Activated CD4-positive, alpha-beta T cell treated with anti-CD3 and anti-CD28 coated beads for 4 hours (primary cell): ENCODE measurements around the gene ARRDC5.
"Not testable (repeated sequence)": the region's sequence is repeated elsewhere in the genome, so short reads cannot be mapped to it uniquely, and the experiment has no call there.

Source experiments
- DNase-seq, 2 donors: peaks; one replicate each; pipeline ENCODE4 v3.0.0-alpha.2; 2020

Gene ARRDC5

DNA sequence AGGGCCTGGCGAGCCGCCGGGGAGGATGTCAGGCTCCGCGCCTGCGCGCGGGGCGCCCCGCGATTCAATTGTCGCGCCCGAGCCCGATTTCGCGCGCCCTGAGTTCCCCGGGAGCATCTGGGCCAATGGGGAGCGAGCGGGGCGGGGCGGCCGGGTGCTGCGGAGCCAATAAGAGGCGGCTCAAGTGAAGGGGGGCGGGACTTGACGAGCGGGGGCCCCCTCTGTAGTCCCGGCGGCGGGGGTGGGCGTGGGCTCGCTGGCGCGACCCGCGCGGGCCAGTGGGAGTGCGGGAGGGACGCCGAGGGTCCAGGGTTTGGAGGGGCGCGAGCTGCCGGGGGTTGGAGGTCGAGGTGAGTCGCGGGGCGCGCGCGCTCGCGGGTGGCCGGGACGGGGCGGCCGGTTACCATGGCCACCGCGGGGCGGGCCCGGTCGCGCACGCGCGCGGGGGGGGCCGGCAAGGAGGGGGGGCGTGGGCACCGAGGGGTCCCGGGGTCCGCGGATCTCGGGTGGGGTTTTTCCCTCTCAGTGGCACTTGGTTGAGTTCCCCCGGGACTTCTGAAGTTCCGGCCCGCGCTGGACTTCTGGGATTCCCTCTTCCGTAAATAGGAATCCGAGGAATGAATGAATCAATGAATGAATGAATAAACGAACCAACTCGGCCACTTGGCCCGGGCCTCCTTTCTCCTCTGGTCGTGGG is 7.3 kb upstream of the ARRDC5 start:
- peak; percentile 91 to 94 for DNase-seq

DNA sequence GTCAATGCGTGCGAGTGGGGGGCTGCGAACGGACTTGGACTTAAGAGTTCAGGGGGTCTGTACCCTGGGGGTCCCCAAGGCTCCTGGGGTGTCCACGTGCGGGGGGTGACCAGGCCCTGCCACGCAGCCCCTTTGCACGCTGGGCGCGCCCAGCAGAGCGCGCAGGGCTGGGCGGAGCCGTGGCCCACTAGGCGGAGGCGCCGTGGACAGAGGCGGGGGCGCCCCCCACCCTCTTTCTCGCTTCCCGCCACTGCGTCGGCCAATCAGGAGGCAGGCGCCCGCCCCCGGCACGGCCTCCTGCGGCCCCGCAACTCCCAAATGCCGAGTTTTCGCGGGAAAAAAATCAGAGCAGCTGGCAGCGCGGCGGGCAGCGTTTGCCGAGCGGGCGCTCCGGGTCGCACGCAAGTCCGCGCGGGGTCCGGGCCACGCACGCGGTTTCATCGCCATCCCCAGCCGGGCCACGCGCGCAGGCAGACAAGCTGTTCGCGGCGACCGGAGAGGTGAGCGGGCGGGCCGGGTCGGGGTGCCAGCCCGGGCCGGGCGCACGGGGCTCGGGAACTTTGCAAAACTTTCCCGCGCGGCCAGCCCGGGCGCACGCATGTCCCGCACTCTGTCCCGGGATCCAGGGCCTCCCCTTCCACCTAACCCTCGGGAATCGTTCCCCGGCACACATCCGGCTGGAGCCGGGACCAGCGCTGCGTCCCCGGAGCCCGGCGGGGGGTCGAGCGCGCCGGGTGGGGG is 6.6 kb upstream of the ARRDC5 start, which contains the start of gene UHRF1:
Gene UHRF1, plus strand, starts transcription at position 346 of the 741 bp plus-strand sequence. CDS start 1,385 bp downstream, outside the sequence.
- DNase-seq, result no peak

DNA sequence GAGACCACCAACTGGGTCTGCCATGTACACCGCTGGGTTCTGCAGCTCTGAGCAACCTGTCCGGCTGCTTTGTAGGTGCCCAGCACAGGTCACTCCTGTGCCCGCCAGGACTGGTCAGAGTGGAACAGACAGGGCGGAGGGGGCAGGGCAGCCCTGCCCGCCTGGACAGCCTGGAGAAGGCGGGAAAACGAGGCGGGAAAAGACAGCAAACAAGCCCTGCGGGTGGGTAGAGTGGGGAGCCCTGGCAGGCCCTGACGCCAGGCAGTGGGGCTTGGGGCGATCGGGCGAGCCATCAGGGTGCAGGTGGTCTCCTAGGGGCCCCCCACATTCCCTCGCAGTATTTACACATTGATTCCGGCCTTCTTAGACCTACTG is 6.1 kb upstream of the ARRDC5 start:
- no peak for DNase-seq

DNA sequence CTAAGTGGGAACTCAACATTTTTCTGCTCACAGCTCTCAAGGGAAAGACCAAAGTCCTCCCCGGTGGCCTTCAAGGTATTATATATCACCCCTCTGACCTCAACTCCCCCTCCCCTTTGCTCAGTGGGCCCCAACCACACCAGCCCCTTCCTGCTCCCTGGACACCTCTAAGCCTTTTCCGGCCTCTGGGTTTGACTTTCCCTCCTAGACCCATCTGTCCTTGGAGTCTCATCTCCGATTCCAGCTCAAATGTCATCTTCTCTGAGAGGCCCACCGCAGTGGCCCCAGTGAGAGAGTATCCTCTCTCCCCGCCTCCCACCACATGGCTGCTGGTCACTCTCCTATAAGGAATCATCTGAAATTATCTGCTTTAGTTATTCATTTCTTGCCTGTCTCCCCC is 5.7 kb upstream of the ARRDC5 start:
- no peak for DNase-seq

DNA sequence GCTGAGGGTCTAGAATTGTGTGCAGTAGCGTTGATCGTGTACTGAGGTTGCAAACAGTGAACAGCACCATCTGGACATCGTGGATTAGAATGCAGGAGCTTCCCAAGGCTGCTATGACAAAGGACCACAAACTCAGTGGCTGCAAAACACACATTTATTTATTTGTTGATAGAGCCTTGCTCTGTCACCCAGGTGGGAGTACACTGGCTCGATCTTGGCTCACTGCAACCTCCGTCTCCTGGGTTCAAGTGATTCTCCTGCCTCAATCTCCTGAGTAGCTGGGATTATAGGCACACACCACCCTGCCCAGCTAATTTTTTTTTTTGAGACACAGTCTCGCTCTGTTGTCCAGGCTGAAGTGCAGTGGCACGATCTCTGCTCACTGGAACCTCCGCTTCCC is 4.3 kb upstream of the ARRDC5 start:
- no peak for DNase-seq

DNA sequence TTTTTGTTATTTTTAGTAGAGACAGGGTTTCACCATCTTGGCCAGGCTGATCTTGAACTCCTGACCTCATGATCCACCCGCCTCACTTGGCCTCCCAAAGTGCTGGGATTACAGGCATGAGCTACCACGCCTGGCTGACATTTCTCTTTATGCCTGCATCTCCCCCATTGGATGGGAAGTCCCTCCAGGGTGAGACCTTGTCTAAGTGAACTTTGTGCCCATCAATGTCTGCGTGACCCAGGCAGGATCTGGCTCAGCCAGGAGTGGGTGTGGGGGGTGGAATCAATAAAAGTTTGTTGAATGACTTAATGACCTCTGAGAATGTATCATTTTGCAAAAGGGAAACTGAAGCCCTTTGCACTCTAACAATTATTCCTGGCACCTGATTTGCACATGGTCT is 1.8 kb upstream of the ARRDC5 start:
- DNase-seq, result no peak

DNA sequence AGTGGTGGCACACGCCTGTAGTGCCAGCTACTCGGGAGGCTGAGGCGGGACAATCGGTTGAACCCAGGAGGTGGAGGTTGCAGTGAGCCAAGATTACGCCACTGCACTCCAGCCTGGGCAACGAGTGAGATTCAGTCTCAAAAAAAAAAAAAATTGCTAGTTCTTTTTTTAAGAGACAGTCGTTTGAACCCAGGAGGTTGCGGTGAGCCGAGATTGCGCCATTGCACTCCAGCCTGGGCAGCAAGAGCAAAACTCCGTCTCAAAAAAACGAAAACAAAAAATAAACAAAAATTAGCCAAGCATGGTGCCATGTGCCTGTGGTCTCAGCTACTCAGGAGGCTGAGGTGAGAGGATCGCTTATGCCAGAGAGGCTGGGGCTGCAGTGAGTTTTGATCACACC is 1.8 kb downstream of the ARRDC5 start:
- DNase-seq, result not testable (repeated sequence)

DNA sequence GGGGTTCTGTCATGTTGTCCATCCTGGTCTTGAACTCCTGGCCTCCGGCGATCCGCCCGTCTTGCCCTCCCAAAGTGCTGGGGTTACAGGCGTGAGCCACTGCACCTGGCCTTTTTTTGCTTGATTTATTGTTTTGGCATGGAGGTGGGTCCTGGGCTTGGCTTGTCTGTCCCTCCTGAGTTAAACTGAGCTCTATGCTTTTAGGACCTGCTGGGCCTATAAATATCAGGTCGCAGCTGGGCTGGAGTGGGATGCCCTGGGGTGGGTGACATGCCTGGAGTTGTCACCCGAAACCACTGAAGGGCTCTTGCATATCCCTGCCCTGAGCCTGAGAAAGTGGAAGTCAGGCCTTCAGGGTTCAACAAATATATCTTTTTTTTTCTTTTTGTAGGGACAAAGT is 5.5 kb downstream of the ARRDC5 start:
- DNase-seq, result no peak

DNA sequence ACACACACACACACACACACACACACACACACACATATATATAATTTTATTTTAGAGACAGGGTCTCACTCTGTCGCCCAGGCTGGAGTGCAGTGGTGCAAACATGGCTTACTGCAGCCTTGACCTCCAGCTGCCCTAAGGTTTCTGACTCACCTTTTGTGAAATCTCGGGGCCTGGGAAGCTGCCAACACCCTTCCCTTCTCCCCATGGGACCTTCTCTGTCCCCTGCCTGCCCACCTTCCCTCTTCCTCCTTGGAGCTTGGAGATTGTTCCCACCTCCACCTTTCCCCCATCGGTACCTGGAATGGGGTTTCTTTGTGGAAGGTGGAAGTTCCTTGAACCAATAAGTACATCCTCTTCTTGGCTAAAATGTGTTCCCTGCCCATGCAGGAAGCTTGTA is 6.3 kb downstream of the ARRDC5 start:
- DNase-seq, result no peak

DNA sequence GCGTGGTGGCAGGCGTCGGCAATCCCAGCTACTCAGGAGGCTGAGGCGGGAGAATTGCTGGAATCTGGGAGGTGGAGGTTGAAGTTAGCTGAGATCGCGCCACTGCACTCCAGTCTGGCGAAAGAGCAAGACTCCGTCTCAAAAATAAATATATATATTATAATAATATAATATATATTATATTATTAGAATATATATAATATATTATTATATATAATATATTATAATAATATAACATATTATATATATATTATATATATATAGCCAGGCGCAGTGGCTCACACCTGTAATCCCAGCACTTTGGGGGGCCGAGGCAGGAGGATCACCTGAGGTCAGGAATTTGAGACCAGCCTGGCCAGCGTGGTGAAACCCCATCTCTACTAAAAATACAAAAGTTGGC is 9.7 kb downstream of the ARRDC5 start:
- not testable (repeated sequence) for DNase-seq

DNA sequence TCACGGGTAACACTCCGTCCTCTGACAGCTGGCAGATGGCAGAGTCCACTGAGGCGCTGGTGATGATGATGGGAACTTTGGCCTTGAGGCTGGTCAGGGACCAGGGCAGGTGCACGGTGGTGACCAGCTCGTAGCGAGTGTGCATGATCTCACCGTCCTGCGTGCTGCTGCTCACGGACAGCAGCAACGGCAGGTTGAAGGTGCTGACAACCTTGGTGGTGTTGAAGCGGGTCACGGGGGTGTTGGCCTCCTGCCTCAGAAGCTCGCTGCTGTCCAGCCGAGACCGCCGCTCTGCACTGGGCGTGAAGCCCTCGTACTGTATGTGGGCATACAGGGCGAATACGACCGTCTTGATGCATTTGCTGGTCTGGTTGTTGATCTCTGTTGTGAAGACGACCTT is 11.6 kb downstream of the ARRDC5 start:
- DNase-seq, result no peak

DNA sequence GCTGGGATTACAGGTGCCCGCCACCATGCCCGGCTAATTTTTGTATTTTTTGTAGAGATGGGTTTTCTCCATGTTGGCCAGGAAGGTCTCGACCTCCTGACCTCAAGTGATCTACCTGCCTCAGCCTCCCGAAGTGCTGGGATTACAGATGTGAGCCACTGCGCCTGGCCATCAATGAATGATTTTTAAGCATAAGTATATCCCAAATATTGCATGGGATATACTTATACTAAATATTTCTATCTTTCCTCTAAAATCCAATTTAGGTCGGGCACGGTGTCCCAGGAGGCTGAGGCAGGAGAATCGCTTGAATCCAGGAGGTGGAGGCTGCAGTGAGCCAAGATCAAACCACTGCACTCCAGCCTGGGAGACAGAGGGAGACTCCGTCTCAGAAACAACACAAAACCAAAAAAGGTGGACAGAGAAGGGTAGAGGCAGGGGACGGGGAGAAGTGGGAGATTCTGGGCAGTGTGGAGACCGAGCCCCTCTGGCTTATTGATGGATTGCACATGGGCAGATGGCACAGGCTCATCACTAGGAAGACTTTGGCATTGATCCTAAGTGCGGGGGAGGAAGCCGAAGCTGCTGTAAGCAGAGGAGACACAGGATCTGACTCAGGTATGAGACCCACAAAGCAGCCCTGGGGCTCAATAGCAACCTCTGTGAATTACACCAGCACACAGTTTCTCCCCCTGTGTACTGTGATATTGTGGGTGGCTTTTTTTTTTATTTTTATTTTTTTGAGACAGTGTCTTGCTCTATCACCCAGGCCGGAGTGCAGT is 13.5 kb downstream of the ARRDC5 start:
- DNase-seq, result no peak

DNA sequence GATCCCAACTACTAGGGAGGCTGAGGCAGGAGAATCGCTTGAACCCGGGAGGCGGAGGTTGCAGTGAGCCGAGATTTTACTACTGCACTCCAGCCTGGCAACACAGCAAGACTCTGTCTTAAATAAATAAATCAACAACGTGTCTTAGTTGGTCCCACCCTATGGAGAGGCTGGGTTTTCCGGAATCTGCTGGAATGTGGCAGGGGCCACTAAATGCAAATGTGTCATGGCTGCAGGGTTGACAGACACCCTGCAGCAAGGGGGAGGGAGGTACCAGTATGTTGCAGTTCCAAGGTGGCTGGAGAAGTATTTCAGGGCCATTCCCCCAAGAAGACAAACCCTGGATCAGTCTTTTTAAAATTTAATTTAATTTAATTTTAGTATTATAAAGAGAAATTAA is 14.9 kb downstream of the ARRDC5 start:
- DNase-seq, result not testable (repeated sequence)

DNA sequence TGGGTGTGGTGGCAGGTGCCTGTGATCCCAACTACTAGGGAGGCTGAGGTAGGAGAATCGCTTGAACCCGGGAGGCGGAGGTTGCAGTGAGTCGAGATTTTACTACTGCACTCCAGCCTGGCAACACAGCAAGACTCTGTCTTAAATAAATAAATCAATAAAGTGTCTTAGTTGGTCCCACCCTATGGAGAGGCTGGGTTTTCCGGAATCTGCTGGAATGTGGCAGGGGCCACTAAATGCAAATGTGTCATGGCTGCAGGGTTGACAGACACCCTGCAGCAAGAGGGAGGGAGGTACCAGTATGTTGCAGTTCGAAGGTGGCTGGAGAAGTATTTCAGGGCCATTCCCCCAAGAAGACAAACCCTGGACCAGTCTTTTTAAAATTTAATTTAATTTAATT is 17.7 kb downstream of the ARRDC5 start:
- not testable (repeated sequence) for DNase-seq

DNA sequence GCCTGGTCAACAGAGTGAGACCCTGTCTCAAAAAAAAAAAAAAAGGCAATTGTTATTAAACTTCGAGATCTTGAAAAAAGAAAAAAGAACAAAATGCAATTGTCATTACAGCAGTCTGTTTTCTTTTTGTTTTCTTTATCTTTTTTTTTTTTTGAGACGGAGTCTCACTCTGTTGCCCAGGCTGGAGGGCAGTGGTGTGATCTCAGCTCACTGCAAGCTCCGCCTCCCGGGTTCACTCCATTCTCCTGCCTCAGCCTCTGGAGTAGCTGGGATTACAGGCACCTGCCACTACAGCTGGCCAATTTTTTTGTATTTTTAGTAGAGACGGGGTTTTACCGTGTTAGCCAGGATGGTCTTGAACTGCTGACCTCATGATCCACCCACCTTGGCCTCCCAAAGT is 19.8 kb downstream of the ARRDC5 start:
- not testable (repeated sequence) for DNase-seq

DNA sequence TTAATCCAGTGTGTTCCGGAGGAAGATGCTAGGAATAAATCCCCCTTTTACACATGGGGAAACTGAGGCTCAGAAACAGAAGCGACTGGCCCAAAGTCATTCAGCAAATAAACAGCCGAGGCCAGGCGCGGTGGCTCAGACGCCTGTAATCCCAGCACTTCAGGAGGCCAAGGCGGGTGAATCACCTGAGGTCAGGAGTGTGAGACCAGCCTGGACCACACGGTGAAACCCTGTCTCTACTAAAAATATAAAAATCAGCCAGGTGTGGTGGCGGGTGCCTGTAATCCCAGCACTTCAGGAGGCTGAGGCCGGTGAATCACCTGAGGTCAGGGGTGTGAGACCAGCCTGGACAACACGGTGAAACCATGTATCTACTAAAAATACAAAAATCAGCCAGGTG is 23.7 kb downstream of the ARRDC5 start:
- DNase-seq, result no peak

DNA sequence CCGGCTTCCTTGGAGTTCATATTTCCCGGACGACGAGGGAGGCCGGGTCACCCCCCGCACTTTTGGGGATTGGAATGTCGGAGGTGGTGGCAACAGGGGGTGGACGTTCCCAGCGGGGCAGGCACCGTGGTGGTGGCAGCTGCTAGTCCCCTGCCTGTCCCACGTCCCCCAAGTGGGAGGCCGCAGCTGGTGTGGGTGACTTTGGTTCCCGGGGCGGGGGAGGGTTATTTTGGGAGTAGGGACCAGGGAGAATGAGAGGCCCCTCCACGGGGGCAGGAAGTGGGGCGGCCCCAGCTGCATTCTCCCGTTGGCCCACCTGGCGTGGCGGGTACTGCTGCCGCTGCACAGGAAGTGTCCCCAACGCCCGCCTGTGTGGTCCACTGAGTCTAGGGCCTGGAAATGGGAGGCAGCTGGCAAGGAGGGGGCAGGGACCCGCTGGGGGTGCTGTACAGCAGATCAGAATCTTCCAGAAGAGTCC is 24.2 kb downstream of the ARRDC5 start:
- no peak for DNase-seq

DNA sequence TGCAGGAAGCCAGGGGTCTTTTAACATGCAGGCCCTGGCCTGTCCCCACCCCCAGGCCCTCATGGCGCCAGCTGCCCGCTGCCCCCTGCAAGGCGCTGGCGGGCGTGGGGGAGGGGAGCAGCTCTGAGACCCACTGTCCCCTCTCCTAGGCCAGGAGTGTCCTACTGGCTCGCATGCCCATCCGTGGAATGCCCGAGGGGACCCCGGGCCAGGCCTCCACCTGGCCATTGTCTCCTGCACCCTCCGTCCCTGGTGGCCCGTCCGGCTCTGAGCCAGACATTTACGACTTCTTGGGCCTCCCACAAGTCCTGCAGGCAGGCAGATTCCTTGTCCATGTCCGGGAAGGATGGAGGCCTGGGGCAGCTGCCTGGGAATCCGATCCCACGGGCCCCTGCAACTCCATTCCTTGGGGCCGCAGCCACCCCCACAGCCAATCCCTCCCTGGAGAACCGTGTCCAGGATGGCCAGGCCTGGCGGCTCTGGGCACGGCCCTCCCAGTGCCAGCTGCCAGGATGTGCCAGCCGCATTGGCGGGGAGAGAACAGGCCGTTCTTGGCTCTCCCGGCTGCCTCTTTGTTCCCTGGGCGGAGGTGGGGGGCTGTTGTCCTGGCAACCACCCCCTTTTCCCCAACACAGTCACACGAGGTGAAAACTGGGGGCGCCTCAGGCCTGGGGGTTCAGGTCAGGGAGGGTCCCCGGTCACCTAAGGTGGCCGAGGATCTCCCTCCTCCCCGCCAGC is 24.8 kb downstream of the ARRDC5 start:
- DNase-seq, result no peak

DNA sequence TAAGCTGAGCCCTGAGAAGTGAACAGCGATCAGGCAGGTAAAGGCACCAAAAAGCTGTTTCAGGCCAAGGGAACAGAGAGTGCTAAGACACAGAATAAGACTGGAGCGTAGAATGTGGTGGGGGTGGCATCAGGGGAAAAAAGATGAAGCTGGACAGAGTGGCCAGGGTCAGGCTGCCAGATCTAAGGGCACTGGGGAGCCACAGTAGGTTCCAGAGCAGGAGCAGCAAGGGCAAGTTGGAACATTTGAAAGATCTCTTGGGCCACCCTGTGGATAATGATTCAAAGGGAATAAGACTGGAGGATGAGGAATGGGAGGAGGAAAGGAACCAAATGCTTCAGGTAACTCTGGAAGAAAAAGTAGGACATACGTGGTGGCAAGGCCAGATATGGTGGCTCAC is 28.8 kb downstream of the ARRDC5 start:
- no peak for DNase-seq

DNA sequence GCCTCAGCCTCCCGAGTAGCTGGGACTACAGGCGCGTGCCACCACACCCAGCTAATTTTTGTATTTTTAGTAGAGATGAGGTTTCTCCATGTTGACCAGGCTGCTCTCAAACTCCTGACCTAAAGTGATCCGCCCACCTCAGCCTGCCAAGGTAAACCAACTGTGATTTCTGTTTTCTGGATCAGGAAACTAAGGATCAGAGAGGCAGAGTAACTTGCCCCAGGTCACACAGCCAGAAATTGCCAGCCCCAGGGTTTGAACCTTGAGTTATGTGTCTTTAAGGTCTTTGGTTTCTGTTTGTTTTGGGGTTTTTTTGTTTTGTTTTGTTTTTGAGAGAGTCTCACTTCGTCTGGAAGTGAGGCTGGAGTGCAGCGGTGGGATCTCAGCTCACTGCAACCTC is 31.0 kb downstream of the ARRDC5 start:
- DNase-seq, result no peak

DNA sequence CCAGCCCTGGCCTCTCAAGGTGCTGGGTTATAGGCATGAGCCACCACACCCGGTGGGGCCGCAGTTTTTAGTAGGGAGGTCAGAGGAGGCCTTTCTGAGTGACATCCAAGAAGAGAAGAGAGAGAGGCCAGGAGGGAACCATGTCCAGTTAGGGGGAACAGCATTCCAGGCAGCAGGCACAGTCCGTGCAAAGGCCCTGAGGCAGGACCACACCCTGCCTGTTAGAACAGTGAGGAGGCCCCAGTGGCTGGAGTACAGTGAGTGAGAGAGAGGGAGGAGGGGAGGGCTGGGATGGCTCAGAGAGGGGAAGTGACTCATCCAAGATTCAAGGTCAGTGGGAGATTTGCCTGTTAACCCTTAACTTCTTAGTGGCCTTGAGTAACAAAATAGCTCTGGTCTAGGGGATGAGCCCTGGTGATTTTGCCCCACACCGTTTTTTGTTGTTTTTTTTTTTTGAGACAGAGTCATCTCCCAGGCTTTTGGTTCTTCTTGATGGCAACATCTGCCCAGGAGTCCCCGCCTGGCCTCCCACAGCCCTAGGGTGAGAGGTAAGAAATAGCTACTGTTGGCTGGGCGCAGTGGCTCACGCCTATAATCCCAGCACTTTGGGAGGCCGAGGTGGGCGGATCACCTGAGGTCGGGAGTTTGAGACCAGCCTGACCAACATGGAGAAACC is 32.5 kb downstream of the ARRDC5 start:
- no peak for DNase-seq

DNA sequence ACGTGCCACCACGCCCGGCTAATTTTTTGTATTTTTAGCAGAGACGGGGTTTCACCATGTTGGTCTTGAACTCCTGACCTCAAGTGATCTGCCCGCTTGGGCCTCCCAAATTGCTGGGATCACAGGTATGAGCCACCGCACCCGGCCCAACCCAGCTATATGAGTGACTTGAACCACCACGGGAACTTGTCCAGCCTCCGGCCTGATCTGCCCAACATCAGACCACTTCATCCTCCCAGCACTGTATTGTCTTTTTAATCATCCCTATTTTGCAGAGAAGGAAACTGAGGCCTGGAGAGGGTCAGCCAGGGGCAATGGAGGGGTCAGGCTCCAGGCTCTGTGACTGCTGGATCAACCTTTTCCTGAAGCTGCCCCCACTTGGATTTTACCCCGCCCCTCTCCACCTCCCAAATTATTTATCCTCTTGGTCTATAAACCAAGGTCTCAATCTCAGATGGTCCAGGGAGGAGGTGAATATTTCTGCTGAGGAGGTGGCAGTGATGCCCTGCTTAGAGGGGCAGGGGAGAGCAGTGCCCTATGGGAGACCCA is 34.3 kb downstream of the ARRDC5 start:
- no peak for DNase-seq
